HG02970 (cell line): ENCODE results near the gene PKP3.
"Not testable (repeated sequence)": the region's sequence is repeated elsewhere in the genome, so short reads cannot be mapped to it uniquely, and the experiment has no call there.

Experiments used
- ATAC-seq: cut with Tn5 transposase; IDR thresholded peaks from one replicate; pipeline ENCODE4 v1.9.1; 2021; ENCODE audit warnings: mild to moderate bottlenecking, moderate library complexity, moderate number of reproducible peaks; ENCODE audit not compliant: unreplicated experiment, low FRiP score

The PKP3 gene, protein sequence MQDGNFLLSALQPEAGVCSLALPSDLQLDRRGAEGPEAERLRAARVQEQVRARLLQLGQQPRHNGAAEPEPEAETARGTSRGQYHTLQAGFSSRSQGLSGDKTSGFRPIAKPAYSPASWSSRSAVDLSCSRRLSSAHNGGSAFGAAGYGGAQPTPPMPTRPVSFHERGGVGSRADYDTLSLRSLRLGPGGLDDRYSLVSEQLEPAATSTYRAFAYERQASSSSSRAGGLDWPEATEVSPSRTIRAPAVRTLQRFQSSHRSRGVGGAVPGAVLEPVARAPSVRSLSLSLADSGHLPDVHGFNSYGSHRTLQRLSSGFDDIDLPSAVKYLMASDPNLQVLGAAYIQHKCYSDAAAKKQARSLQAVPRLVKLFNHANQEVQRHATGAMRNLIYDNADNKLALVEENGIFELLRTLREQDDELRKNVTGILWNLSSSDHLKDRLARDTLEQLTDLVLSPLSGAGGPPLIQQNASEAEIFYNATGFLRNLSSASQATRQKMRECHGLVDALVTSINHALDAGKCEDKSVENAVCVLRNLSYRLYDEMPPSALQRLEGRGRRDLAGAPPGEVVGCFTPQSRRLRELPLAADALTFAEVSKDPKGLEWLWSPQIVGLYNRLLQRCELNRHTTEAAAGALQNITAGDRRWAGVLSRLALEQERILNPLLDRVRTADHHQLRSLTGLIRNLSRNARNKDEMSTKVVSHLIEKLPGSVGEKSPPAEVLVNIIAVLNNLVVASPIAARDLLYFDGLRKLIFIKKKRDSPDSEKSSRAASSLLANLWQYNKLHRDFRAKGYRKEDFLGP

DNA sequence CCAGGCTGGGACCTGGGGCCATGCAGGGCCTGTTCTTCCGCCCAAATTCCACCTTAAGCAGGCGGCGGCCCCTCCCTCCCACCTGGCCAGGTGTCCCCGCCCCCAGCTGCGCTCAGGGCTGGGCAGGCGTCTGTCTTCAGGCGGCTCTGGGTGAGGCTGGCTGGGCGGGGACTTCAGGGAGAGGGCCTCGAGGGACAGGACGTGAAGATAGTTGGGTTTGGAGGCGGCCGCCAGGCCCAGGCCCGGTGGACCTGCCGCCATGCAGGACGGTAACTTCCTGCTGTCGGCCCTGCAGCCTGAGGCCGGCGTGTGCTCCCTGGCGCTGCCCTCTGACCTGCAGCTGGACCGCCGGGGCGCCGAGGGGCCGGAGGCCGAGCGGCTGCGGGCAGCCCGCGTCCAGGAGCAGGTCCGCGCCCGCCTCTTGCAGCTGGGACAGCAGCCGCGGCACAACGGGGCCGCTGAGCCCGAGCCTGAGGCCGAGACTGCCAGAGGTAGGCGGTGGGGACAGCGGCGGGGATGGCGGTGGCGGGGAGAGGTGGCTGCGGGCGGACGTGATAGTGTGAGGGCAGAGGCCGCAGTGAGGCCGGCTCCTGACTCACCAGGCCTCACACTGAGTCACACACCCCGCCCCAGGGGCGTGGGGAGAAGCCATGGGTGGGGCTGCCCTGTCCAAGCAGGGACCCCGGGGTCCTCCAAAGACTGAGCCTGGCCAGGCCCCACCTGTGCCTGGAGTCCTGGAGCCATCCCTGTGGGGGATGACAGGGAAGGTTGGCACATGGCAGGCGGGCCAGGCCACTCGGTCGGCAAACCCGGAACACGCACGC is at the start of gene PKP3:
Gene PKP3, plus strand, starts transcription at position 176 of the 824 bp plus-strand sequence. Its CDS starts 84 bp downstream, at position 260.
- ATAC-seq = no peak

DNA sequence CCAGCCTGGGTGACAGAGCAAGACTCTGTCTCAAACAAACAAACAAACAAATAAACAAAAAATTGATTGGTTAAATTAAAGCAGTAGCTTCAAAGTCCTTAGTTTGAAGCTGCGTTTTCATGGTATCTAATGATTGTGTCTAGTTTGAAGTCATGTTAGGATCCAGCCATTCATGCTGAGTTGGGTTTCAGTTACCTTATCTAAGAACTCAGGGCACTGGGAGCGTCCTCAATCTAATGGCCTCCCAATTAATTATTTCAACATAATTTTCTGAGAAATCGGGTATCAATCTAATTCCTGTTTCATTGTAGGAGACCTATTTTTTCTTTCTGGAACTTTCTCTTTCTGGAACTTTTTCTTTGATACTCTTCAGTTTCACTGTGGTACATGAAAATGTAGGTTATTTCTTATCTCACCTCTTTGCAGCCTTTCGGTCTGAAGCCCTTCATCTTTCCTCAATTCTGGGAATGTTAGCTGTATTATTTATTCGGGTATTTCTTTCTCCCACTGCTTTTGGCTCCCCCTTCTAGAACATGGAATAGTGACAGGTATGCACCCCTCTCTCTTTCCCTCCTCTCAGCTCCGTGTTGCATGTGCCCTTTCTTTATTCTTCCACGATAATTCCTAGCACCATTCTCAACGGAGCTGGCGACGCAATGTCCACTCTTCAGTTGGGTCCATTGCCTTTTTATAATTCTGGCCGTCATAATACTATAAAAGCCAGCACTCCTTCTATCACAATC is 49.0 kb upstream of the PKP3 start:
- no peak for ATAC-seq

DNA sequence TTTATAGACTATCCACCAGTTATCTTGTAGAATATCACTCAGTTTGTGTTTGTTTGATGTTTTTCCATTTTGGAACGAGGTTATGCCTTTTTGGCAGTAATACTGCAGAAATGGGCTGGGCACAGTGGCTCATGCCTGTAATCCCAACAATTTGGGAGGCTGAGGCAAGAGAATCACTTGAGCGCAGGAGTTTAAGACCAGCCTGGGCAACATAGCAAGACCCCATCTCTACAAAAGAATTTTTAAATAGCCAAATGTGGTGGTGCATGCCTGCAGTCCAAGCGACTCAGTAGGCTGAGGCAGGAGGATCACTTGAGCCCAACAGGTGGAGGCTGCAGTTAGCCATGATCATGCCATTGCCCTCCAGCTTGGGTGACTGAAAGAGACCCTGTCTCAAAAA is 47.5 kb upstream of the PKP3 start:
- no peak for ATAC-seq

DNA sequence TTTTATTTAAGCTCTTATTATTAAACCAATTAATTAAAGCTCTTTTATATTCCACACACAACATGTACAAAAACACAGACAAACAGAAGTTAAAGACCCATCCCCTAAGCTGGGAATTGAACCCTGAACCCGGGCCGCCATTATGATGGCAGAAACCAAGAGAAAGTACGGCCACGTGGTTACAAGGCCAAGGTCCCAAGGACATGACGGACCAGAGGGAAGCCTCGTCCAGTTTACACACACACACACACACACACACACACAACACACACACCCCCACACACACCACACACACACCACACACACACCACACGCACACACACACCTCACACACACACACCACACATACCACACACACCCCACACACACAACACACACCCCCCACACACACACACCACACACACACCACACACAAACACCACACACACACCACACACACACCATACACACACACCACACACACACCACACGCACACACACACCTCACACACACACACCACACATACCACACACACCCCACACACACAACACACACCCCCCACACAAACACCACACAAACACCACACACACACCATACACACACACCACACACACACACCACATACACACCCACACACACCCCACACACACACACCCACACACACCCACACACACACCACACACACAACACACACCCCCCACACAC is 44.6 kb upstream of the PKP3 start:
- not testable (repeated sequence) for ATAC-seq

DNA sequence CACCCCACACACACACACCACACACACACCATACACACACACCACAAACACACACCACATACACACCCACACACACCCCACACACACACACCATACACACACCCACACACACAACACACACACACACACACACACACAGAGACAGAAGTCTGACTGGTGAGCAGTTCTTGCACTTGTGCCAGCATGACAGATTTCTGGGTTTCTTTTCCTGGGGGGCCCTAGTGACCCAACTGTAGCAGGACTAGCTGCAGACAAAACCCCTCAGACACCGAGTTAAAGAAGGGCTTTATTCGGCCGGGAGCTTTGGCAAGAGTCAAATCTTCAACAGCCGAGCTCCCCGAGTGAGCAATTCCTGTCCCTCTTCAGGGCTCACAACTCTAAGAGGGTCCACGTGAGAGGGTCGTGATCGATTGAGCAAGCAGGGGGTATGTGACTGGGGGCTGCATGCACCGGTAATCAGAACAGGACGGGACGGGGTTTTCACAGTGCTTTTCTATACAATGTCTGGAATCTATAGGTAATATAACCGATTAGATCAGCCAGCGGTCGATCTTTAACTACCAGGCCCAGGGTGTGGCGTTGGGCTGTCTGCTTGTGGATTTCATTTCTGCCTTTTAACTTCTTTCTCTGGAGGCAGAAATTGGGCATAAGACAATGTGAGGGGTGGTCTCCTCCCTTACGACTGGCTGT is 43.8 kb upstream of the PKP3 start:
- not testable (repeated sequence) for ATAC-seq

DNA sequence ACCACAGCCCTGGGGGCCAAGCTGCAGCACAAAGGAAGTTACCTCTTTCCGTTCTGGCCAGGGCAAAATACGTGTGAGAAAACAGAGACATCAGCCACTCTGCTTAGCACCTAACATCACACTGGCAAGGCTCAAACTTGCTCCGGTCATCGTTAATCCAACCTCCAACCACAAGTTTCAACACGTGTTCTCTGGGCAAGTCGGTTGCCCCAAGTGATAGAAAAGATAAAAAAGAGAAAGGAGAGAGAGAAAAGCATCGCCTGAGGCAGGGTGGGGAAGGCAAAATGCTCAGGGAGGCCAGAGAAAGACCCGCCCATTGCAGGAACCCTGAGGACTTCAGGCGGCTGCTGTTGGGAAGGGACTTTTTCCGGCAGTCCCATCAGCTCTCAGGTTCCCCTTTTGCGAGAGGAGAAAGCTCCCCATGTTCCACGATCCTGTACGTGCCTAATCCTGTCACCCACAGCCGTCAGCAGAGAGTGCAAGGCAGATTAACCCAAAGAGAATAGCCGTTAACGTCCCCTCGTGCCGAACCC is 43.2 kb upstream of the PKP3 start:
- ATAC-seq = no peak

DNA sequence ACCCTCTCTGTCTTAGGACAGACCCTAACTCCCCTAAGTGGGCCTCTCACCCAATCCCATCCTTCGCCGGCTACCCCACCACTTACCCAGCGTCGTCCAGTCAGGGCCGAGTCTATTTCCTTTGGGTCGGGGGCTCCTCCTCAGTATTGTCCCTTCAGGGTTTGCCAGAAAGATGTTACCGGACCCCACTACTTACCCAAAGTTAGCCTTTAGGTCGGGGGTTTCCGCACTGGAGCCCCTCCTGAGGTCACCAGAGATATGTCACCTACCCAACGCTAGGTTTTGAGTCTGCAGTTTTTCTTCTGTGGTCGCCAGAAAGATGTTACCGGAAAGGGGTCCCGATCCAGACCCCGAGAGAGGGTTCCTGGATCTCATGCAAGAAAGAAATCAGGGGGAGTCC is 42.6 kb upstream of the PKP3 start:
- no peak for ATAC-seq

DNA sequence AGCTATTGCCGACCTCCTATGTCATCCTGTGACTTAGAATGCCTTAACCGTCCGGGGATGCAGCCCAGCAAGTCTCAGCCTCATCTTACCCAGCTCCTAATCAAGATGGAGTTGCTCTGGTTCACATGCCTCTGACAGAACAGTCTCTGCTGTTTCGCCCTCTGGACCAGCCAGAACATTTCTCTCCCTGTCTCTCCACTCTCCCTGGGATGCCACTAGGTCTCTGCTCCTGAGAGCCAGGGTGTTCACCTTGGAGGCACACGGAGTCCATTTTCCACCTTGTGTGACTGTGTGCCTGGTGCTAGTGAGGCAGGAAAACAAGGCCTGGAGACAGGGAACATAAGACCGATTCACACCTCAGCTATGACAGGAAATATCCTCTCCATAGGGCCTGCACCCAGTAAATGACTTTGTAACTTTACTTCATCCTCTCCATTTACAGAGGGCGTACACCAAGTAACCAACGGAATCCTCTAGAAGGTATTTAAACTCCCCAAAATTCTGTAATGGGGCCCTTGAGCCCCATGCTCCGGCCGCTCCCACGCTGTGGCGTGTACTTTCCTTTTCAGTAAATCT is 41.5 kb upstream of the PKP3 start:
- ATAC-seq = no peak

DNA sequence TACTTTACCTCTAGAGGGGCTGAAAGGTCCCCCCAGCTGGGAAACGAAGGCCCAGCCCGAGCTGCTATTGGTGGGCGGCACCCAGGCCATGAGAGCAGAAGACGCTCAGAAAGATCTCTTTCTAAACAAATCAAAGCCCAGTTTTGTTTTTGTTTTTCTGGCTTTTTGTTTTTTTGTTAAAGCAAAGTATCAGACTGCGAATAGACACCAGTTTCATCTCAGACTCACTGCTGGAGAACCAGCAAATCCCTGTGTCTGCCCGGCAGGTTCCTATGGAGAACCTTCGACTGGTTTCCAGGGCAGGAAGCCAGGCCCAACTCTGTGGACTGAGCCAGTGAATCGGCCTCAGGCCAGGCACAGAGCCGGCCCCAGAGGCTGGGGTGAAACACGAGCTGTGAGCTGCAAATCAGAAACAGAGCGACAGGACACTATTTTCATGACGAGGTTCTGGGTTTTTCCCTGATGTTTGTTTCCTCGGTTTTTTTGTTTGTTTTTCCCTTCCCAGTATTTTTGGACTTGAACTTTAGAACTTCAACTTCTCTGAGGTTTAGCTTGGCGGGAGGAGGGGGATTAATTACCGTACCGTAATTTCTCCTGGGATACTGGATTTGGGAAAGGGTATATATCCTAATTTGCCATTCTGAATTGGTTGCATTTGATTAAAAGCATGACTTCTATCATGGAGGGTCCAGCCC is 40.7 kb upstream of the PKP3 start:
- ATAC-seq = no peak

DNA sequence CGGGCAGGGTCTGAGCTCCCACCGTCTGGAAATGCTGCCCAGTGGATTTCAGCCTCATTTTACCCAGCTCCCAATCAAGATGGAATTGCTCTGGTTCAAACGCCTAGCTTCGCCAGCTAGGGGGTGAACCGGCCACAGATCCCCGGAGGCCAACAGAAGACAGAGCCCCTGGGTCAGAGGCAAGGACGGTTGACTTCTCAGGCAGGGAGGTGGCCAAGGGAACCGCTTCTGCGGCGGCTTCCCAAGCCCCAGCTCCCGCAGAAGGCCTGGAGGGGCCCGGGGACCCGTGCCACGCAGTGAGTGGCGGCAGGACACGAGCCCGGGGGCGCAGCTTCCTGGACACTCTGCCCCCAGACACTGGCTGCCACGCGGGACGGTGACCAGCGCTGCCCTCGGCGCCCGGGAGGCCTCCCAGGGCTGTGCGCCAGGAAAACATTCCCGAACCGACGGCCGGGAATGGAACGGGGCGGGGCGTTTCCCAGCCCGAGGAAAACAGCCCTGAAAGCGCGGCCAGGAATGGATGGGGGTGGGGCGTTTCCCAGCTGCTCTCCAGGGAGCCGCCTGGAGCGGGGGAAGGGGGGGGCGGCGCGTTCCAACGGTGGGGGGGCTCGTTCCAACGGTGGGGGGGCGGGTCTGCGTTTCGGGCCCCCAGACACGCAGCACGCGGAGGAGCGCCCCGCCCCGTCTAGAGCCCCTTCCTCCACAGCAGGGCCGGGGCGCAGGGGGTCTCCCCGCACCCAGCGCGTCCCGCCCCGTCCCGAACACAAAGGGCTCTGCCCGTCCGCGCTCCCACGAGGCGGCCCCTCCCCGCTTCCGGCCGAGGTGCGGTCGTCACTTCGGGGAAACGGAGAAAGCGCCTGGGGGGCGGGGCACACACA is 38.2 kb upstream of the PKP3 start:
- ATAC-seq = peak; percentile 50

DNA sequence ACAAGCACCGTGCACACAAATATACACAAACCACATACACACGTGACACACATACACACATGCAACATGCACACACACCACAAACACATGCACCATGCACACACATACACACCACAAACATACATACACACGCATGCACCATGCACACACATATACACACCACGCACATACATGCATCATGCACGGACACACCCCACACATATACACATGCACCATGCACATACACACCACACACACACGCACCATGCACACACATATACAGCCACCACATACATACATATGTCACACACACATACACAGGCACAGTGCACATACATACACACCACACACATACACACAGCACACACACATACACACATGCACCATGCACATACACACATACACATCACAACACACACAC is 37.4 kb upstream of the PKP3 start:
- no peak for ATAC-seq

DNA sequence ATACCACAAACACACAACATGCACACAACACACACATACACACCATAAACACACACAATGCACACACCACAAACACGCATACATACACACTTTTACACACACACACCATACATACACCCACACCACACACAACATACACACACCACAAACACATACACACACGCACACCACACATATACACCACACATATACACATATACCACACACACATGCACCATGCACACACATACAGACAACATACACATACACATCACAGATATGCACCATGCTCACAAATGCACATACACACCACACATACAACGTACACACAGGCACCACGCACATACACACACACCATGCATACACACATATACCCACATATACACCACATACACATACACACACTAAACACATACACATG is 36.4 kb upstream of the PKP3 start:
- no peak for ATAC-seq

DNA sequence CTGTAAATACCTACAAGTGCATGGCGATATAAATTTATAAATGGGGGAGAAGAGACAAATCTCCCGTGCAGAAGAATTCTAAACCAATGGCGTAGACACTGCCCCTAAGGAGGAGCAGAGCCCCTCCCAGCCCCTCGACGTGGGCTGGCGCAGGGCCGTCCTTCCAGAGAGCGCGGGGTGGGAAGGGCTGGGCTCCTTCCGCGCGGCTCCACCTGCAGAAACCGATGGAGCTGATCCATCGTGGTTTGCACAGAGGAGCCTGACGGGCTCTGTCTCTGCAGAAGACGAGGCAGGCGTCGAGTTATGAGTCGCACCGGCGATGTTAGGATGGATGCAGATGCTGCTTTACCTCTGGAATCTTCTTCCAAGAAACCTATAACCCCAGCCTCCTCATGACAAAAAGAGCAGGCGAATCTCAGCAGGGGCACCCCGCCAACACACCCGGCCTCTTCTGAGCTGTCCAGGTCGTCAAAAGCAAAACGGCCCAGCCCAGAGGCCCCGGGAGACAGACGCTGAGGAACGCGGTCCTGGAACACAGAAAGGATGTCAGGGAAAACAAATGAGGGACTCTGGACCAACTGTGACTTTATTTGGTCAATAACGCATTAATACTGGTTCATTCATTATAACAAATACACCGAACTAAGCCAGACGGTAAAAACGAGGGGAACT is 35.7 kb upstream of the PKP3 start:
- no peak for ATAC-seq

DNA sequence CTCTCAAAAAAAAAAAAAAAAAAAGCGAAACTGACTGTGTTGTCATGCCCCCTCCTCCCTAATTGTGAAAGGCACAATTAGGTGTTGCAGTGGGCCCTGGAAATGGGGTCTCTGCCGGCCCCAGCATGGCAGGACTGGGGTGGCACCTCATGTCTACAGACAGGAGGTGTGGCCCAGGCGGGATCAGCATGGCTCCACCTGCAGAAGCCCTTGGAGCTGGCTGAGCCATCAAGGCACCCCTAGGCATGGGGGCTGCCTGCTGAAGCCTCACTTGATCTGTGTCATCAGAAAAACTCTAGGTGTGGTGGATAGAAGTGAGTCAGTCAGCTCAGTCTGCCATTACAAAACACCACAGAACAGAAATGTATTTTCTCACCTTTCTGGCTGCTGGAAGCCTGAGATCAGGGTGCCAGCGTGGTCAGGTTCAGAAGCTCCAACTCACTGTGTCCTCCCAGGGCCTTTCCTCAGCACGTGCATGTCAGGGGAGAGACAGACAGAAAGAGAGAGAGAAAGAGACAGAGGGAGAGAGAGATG is 34.8 kb upstream of the PKP3 start:
- ATAC-seq = no peak

DNA sequence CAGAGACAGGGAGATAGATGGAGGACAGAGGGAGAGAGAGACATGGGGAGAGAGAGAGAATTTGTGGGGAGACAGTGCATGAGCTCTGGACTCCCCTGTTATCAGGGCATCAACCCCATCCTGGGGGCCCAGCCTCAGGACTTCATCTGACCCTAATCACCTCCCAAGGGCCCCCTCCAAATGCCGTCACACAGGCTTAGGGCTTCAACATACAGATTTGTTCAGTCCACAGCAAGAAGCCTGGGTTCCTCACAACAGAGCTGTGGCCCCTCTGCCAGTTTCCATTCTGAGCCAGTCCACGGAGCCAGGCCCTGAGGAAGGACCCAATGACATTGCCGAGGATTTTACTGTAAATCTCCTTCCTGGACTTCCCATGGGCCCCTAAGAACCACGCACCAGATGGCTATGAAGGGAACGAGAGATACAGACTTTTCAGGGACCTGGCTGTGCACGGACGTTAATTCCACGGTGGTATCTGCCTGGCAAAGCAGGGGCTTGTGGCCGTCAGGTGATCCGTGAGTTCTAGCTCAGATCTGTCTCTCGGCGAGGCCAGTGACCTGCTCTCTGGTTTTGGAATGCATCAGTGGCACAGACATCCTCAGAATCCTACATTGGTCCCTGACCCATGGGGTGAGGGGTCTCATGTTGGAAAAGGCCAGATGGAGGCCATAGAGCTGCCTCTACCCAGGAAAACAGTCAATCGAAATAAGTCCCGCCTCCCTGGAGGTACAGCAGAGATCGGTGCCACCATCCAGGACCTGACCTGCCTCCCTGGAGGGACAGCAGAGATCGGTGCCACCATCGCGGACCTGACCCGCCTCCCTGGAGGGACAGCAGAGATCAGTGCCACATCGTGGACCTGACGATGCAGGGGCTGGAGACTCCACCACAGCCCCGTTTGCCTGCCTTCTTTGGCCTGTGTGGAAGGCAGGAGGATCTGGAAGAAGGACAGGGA is 33.4 kb upstream of the PKP3 start:
- no peak for ATAC-seq
